ENCODE results near the gene ADTRP.

DNA sequence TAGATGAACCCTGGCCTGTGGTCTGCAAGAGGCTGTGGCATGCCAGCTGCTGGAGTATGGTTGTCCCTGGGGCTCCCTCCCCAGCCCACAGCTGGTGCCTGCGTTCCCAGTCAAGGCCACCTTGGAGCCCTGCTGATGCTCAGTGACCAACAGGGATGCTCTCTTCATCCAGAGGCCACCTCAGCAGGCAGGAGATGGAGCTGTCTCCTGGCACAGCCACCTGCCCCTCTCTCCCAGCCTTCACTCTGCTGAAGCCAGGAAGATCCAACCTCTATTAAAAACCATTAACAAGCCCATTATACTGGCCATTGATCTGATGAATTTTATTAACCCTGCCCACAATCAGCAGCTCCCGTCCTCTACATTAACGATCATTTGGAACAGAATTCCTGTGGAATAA lies 40.4 kb downstream of the ADTRP start:
- no peak for TF ChIP-seq EP300 (IDR thresholded peaks at IDR 0.05; ENCODE audit: low read depth)
- no peak for TF ChIP-seq CTCF (IDR thresholded peaks at IDR 0.05)
